Measurements from ENCODE around the gene C3orf22.

C3orf22 gene

DNA sequence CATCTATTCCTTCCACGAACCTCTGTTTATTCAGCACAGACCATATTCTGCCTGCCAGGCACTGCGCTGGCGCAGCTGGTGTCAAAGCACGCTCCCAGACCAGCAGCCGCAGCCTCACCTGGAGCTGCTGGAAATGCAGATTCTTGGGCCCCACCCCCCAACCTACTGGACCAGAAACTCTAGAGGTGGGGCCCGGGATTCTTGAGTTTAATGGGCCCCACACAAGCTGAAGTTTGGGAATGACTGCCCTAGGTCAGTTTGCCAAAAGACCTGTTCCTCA, 27.7 kb downstream of the C3orf22 start:
- no peak overlapping the region for H3K27ac ChIP-seq (ENCODE audit: low read length)
- no peaks in the 10 kb centered on the region for H3F3A ChIP-seq (ENCODE audit: insufficient read depth, low read length)
- H3K4me1 ChIP-seq (ENCODE audit: low read length), result no peaks in the 10 kb centered on the region
- H3K4me2 ChIP-seq (ENCODE audit: low read depth, low read length), result no peak overlapping the region
- H3K9me3 ChIP-seq (replicated peaks; ENCODE audit: insufficient read depth, low read length), result no peaks in the 10 kb centered on the region
- H3K9ac ChIP-seq (ENCODE audit: low read length), result no peak overlapping the region
- peaks cover 40% of the 10 kb centered on the region for H3K27me3 ChIP-seq (replicated peaks; ENCODE audit: insufficient read depth, low read length)
- H2AFZ ChIP-seq (ENCODE audit: low read length), result no peak overlapping the region
- H4K20me1 ChIP-seq (ENCODE audit: insufficient read depth, low read length), result no peaks in the 10 kb centered on the region
- no peaks in the 10 kb centered on the region for H3K9me2 ChIP-seq (replicated peaks; ENCODE audit: insufficient read depth, low read length)
- no peak for DNase-seq
- no peaks in the 10 kb centered on the region for H3K79me2 ChIP-seq (ENCODE audit: low read length)
- no peak overlapping the region for H3K4me3 ChIP-seq (ENCODE audit: low read length)
- TF ChIP-seq, protein P1, sequence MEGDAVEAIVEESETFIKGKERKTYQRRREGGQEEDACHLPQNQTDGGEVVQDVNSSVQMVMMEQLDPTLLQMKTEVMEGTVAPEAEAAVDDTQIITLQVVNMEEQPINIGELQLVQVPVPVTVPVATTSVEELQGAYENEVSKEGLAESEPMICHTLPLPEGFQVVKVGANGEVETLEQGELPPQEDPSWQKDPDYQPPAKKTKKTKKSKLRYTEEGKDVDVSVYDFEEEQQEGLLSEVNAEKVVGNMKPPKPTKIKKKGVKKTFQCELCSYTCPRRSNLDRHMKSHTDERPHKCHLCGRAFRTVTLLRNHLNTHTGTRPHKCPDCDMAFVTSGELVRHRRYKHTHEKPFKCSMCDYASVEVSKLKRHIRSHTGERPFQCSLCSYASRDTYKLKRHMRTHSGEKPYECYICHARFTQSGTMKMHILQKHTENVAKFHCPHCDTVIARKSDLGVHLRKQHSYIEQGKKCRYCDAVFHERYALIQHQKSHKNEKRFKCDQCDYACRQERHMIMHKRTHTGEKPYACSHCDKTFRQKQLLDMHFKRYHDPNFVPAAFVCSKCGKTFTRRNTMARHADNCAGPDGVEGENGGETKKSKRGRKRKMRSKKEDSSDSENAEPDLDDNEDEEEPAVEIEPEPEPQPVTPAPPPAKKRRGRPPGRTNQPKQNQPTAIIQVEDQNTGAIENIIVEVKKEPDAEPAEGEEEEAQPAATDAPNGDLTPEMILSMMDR (IDR thresholded peaks at IDR 0.05; ENCODE audit: low read length), result no peak
- no peak for TF ChIP-seq EZH2phosphoT487 (IDR thresholded peaks at IDR 0.05; ENCODE audit: low read length)
- no peak for TF ChIP-seq EZH2 (optimal IDR thresholded peaks at IDR 0.05; ENCODE audit: low read depth, low read length)
- no peaks in the 10 kb centered on the region for H3K36me3 ChIP-seq (replicated peaks; ENCODE audit: insufficient read depth, low read length)

DNA sequence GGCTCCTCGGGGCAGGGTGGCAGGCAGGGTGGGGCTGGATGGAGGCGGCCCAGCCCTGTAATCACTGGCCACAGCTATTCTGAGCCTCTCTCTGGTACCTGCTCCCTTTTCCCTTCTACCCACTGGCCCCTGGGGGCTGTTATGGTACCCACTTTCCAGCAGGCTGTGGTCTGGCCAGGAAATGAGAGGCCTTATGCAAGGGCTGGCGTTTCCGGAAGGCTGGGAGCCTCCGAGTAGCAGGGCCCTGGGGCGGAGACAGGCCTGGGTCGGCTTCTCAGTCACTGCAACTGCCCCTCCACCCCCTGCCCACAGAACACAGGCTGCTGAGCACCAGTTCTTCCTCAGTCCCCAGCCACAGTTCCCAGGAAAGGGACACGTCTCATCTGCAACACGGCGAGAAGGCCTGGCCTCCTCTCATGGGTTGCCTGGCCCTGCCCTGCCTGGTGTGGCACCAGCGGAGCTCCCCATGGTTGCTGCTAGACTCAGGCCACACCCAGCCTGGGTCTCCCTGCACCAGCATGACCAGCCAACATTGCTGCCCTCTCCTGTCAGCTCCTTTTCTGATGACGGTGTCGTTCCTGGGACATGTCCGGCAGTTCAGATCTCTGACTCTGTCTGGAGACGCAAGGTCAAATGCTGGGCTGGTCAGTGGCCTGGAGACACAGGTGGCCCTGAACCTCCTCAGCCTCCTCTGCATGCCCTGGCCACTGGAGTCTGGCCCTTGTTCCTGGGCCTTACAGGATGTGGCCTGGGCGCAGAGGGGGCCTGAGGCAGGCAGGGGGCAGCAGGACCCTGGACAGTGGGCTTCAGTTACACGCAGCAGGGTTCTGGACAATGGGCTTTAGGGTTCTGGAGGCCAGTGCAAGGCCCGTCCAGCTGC, 28.3 kb downstream of the C3orf22 start:
- DNase-seq, result no peak
- H3K27ac ChIP-seq (ENCODE audit: low read length), result no peak overlapping the region
- no peak overlapping the region for H3K4me2 ChIP-seq (ENCODE audit: low read depth, low read length)
- TF ChIP-seq EZH2phosphoT487 (IDR thresholded peaks at IDR 0.05; ENCODE audit: low read length), result no peak
- no peak for TF ChIP-seq EZH2 (optimal IDR thresholded peaks at IDR 0.05; ENCODE audit: low read depth, low read length)
- TF ChIP-seq, protein P1 (IDR thresholded peaks at IDR 0.05; ENCODE audit: low read length), result no peak
- H3K79me2 ChIP-seq (ENCODE audit: low read length), result no peaks in the 10 kb centered on the region
- no peaks in the 10 kb centered on the region for H3K9me2 ChIP-seq (replicated peaks; ENCODE audit: insufficient read depth, low read length)
- no peak overlapping the region for H3K9ac ChIP-seq (ENCODE audit: low read length)
- H2AFZ ChIP-seq (ENCODE audit: low read length), result no peak overlapping the region
- no peaks in the 10 kb centered on the region for H3K36me3 ChIP-seq (replicated peaks; ENCODE audit: insufficient read depth, low read length)
- no peak overlapping the region for H3K4me3 ChIP-seq (ENCODE audit: low read length)
- H3F3A ChIP-seq (ENCODE audit: insufficient read depth, low read length), result no peaks in the 10 kb centered on the region
- peaks cover 34% of the 10 kb centered on the region for H3K27me3 ChIP-seq (replicated peaks; ENCODE audit: insufficient read depth, low read length)
- no peaks in the 10 kb centered on the region for H3K4me1 ChIP-seq (ENCODE audit: low read length)
- H4K20me1 ChIP-seq (ENCODE audit: insufficient read depth, low read length), result no peaks in the 10 kb centered on the region
- H3K9me3 ChIP-seq (replicated peaks; ENCODE audit: insufficient read depth, low read length), result no peaks in the 10 kb centered on the region

DNA sequence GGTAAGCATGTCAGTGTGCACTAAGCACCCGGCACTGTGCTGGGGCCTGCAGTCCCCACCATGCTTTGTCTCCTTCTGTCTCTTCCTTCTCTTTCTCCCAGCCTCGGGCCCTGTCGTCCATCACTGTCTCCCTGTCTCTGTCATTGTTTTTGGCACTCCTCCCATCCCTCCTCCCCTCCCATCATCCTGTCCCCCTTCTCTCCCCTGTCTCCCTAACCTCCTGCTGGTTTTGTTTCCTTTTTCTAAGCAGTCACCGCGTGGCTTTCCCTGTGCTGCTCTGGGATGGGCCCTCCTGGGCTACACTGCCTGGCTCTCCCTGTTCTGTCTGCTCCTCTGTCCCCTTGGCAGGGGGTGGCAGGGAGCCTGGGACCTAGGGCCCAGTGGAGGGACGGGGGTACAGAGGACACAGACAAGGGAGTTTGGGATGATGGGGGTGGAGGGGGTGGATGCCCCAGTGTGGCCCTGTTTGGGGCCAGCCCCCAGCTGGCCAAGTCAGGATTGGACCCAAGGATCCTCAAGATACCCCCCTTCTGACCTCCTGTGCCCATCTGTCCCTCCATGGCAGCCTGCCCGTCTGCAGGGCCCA, 29.1 kb downstream of the C3orf22 start:
- Histone ChIP-seq H3K9ac (ENCODE audit: low read length) (no peak overlapping the region), H3K79me2 (ENCODE audit: low read length) (no peaks in the 10 kb centered on the region), H3K9me3 (replicated peaks; ENCODE audit: insufficient read depth, low read length) (no peaks in the 10 kb centered on the region), H3K4me2 (ENCODE audit: low read depth, low read length) (no peak overlapping the region), H3K36me3 (replicated peaks; ENCODE audit: insufficient read depth, low read length) (no peaks in the 10 kb centered on the region), H4K20me1 (ENCODE audit: insufficient read depth, low read length) (no peaks in the 10 kb centered on the region), H3F3A (ENCODE audit: insufficient read depth, low read length) (no peaks in the 10 kb centered on the region), H3K27me3 (replicated peaks; ENCODE audit: insufficient read depth, low read length) (peaks cover 31% of the 10 kb centered on the region), H3K4me1 (ENCODE audit: low read length) (no peaks in the 10 kb centered on the region), H2AFZ (ENCODE audit: low read length) (no peak overlapping the region), H3K4me3 (ENCODE audit: low read length) (no peak overlapping the region), H3K27ac (ENCODE audit: low read length) (no peak overlapping the region), H3K9me2 (replicated peaks; ENCODE audit: insufficient read depth, low read length) (no peaks in the 10 kb centered on the region)
- TF ChIP-seq, protein P1 (IDR thresholded peaks at IDR 0.05; ENCODE audit: low read length), result no peak
- TF ChIP-seq EZH2 (optimal IDR thresholded peaks at IDR 0.05; ENCODE audit: low read depth, low read length) (no peak), EZH2phosphoT487 (IDR thresholded peaks at IDR 0.05; ENCODE audit: low read length) (no peak)
- no peak for DNase-seq
